C4-2B (cell line): ENCODE measurements around the gene SCN5A.

Source experiments
- CTCF ChIP-seq: fragments of 450-650 bp; conservative IDR thresholded peaks from 2 replicates; pipeline ENCODE4 v1.5.1; 2017; ENCODE audit warnings: mild to moderate bottlenecking
- ZFX ChIP-seq: fragments of 450-650 bp; IDR thresholded peaks from 2 replicates; pipeline ENCODE4 v1.6.1; 2017

GRCh38 chr3:38566215-38566528 lies 83.3 kb downstream of the SCN5A start:
- TF ChIP-seq CTCF (no peak), ZFX (no peak)
